DOHH2 (cell line): ENCODE results near the gene FNDC3A.

ENCODE experiments used
- H3F3A ChIP-seq: fragments of 200-600 bp; sonication (generic), shearing (Covaris generic); 2 replicates; pipeline ENCODE4 v1.6.0; 2016; ENCODE audit warnings: antibody characterized with exemption, mild to moderate bottlenecking; ENCODE audit not compliant: control insufficient read depth, insufficient read depth
- H3K27ac ChIP-seq: fragments of 200-600 bp; sonication (generic); 2 replicates; pipeline ENCODE4 v1.5.1; 2014; ENCODE audit warnings: low read depth, mild to moderate bottlenecking, low read length, moderate library complexity
- H3K27me3 ChIP-seq: fragments of 200-600 bp; sonication (generic); 2 replicates; pipeline ENCODE4 v1.6.1; 2014; ENCODE audit warnings: mild to moderate bottlenecking, low read length, mixed read lengths; ENCODE audit not compliant: control insufficient read depth
- H3K36me3 ChIP-seq: fragments of 200-600 bp; sonication (generic); 2 replicates; pipeline ENCODE4 v1.6.1; 2014; ENCODE audit warnings: mild to moderate bottlenecking, low read length, moderate library complexity, mixed read lengths; ENCODE audit not compliant: control insufficient read depth
- H3K4me1 ChIP-seq: fragments of 200-600 bp; sonication (generic); 2 replicates; pipeline ENCODE4 v1.6.1; 2014; ENCODE audit warnings: mild to moderate bottlenecking, low read length, mixed read lengths; ENCODE audit not compliant: control insufficient read depth
- H3K4me2 ChIP-seq: fragments of 200-600 bp; sonication (generic); 2 replicates; pipeline ENCODE4 v1.6.0; 2014; ENCODE audit warnings: mild to moderate bottlenecking, low read length, moderate library complexity
- H3K4me3 ChIP-seq: fragments of 200-600 bp; sonication (generic); 2 replicates; pipeline ENCODE4 v1.5.1; 2014; ENCODE audit warnings: mild to moderate bottlenecking, low read length, mixed read lengths
- H3K79me2 ChIP-seq: fragments of 200-600 bp; sonication (generic); 2 replicates; pipeline ENCODE4 v1.6.1; 2014; ENCODE audit warnings: mild to moderate bottlenecking, low read length, mixed read lengths; ENCODE audit not compliant: control insufficient read depth
- H3K9me2 ChIP-seq: fragments of 200-600 bp; sonication (generic); replicated peaks from 2 replicates; pipeline ENCODE4 v1.6.1; 2014; ENCODE audit warnings: mild to moderate bottlenecking, low read length, mixed read lengths; ENCODE audit not compliant: control insufficient read depth
- H3K9me3 ChIP-seq: fragments of 200-600 bp; sonication (generic); 2 replicates; pipeline ENCODE4 v1.6.1; 2014; ENCODE audit warnings: antibody characterized with exemption, low read length, mixed read lengths; ENCODE audit not compliant: control insufficient read depth, insufficient read depth
- H4K20me1 ChIP-seq: fragments of 200-600 bp; sonication (generic); 2 replicates; pipeline ENCODE4 v1.6.0; 2014; ENCODE audit warnings: low read depth, mild to moderate bottlenecking, antibody characterized with exemption, low read length, moderate library complexity; ENCODE audit not compliant: control insufficient read depth, insufficient read depth
- CTCF ChIP-seq: fragments of 200-600 bp; sonication (generic); IDR thresholded peaks from one replicate; pipeline ENCODE4 v1.5.1; 2014; ENCODE audit warnings: antibody characterized with exemption, mild to moderate bottlenecking, low read depth, low read length; ENCODE audit not compliant: poor library complexity, severe bottlenecking
- EZH2phosphoT487 ChIP-seq: fragments of 200-600 bp; sonication (generic); IDR thresholded peaks from 2 replicates; pipeline ENCODE4 v1.6.1; 2017; ENCODE audit warnings: borderline replicate concordance, mild to moderate bottlenecking, antibody characterized with exemption, low read length, moderate library complexity, mixed read lengths

FNDC3A gene

GRCh38 chr13:49190901-49191300 is 215.2 kb downstream of the FNDC3A start:
- Histone ChIP-seq H3K27ac (no peak overlapping the region), H3K9me3 (no peaks in the 10 kb centered on the region), H3K79me2 (no peaks in the 10 kb centered on the region), H3K4me1 (no peaks in the 10 kb centered on the region), H3K27me3 (no peaks in the 10 kb centered on the region), H3K4me2 (no peak overlapping the region), H3K4me3 (no peak overlapping the region), H3K9me2 (no peaks in the 10 kb centered on the region), H4K20me1 (no peaks in the 10 kb centered on the region), H3F3A (0 out of 2 replicates have a peak, but pooled peaks cover 2% of the 10 kb centered on the region), H3K36me3 (peaks cover 35% of the 10 kb centered on the region)
- TF ChIP-seq EZH2phosphoT487, result no peak
- TF ChIP-seq CTCF, result no peak

GRCh38 chr13:49206641-49207040 is 230.9 kb downstream of the FNDC3A start:
- no peak overlapping the region for H3K4me2 ChIP-seq
- no peak overlapping the region for H3K4me3 ChIP-seq
- no peaks in the 10 kb centered on the region for H3K27me3 ChIP-seq
- H4K20me1 ChIP-seq, result no peaks in the 10 kb centered on the region
- no peaks in the 10 kb centered on the region for H3K9me2 ChIP-seq
- no peaks in the 10 kb centered on the region for H3K9me3 ChIP-seq
- no peaks in the 10 kb centered on the region for H3K79me2 ChIP-seq
- H3K4me1 ChIP-seq, result no peaks in the 10 kb centered on the region
- H3F3A ChIP-seq, result no peaks in the 10 kb centered on the region
- H3K36me3 ChIP-seq, result peaks cover 16% of the 10 kb centered on the region
- no peak for TF ChIP-seq EZH2phosphoT487
- H3K27ac ChIP-seq, result no peak overlapping the region

- Histone ChIP-seq H3K9me3 (no peaks in the 10 kb centered on the region), H3K79me2 (no peaks in the 10 kb centered on the region), H3K4me2 (no peak overlapping the region), H4K20me1 (no peaks in the 10 kb centered on the region), H3K36me3 (peaks cover 8% of the 10 kb centered on the region), H3K4me3 (no peak overlapping the region), H3K27ac (no peak overlapping the region), H3K9me2 (no peaks in the 10 kb centered on the region), H3K4me1 (peaks cover 4% of the 10 kb centered on the region), H3F3A (no peaks in the 10 kb centered on the region), H3K27me3 (no peaks in the 10 kb centered on the region)
- TF ChIP-seq EZH2phosphoT487, result no peak
- TF ChIP-seq CTCF, result no peak
Measured at GRCh38 chr13:49208619-49209018, 232.9 kb downstream of the FNDC3A start.

- no peaks in the 10 kb centered on the region for H3K9me2 ChIP-seq
- H3K9me3 ChIP-seq, result no peaks in the 10 kb centered on the region
- no peak overlapping the region for H3K4me3 ChIP-seq
- H4K20me1 ChIP-seq, result no peaks in the 10 kb centered on the region
- no peaks in the 10 kb centered on the region for H3K27me3 ChIP-seq
- H3F3A ChIP-seq, result no peaks in the 10 kb centered on the region
- H3K27ac ChIP-seq, result no peak overlapping the region
- TF ChIP-seq CTCF (no peak), EZH2phosphoT487 (no peak)
- H3K79me2 ChIP-seq, result no peaks in the 10 kb centered on the region
- H3K4me1 ChIP-seq, result peaks cover 19% of the 10 kb centered on the region
- peaks cover 3% of the 10 kb centered on the region; the same call in 1 of the 2 replicates for H3K36me3 ChIP-seq
- H3K4me2 ChIP-seq, result no peak overlapping the region
Measured at GRCh38 chr13:49210114-49210513, 234.4 kb downstream of the FNDC3A start.
